GM21786 (cell line): ENCODE results near the gene ERN1.
A peak's percentile ranks its signal among the peaks of the same experiment; 100 is the strongest.
"Not testable (repeated sequence)": the region's sequence is repeated elsewhere in the genome, so short reads cannot be mapped to it uniquely, and the experiment has no call there.

ENCODE experiments used
- ATAC-seq: cut with Tn5 transposase; IDR thresholded peaks from one replicate; pipeline ENCODE4 v1.9.1; 2021; ENCODE audit not compliant: unreplicated experiment

The ERN1 gene

DNA sequence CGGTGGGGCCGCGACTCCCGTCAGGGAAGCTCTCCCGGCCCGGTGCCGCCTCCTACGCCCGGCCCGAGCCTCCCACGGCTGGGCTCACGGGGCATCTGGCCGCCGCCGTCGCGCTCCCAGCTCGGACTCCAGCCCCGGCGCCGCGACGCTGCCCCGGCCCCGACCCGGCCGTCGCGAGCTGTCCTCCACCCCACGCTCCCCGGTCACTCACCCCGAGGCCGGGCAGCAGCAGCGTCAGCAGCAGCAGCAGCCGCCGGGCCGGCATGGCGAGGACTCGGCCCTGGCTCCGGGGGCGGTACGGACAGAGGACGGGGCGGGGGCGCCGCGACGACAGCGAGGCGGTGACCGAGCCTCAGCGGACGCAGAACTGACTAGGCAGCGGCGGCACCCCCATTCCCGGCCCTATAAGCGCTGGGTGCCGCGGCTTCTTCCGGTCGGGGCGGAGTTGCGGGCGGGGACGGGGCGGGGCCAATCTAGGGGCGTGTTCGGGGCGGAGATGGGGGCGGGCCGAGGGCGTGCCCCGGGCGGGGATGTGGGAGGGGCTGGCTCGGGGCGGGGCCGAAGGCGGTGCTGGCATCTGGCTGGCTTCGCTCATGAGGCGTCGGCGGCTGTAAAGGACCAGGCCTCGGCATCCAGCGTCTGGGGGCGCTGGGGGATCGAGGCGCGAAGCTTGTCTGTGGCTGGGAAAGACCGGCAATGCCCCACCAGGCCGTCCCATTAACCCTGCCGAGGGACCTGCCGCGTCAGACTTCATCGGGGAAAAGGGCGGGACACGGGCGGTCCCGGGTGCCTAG is at the start of gene ERN1:
Gene ERN1, minus strand, starts transcription at position 380 of the 794 bp plus-strand sequence. Its CDS starts 115 bp downstream, at position 265.
- ATAC-seq = peak; percentile 74

DNA sequence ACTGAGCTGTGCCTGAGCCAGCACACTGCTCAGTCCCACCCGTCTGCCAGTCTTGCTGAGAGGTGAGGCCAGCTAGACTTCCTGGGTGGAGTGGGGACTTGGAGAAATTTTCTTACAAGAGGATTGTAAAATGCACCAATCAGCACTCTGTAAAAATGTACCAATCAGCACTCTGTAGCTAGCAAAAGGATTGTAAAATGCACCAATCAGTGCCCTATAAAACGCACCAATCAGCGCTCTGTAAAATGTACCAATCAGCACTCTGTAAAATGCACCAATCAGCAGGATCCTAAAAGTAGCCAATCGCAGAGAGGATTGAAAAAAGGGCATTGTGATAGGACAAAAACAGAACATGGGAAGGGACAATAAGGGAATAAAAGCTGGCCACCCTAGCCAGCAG is 49.1 kb upstream of the ERN1 start:
- ATAC-seq = not testable (repeated sequence)

DNA sequence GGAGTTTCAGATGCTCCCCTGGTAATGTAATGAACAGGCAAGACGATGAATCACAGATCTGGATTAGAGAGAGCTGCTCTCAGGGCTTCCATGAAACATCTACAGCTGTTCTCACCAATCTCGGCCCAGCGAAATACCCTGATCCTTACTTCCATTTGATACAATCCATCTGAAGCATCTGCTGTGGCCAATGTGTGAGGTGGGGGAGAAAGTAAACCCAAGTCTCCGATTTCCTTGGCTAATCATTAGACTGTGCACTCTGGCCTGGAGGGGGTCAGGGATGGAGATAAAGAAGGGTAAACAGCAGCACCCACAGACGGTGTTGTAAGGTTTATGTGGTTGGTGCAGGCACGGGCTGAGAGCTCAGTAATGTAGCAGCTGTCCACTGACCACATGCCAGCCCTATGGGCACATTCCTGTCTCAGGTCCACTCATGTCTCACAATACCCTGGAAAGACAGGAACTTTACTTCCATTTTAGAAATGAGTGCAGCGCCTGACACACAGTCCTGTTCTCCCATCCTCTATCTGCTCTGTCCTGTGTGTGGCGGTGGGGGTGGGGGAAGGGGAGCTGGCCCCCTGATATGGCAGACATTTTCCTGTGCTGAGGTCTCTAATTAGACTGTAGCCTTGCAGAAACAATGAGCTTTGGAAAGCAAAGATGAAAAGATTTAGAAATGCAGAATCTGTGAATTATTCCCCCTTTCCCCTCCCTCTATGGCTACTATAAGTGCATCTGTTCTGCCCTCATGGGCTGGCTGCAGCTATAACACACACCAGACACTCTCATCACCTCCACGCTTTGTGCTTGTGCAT is 48.3 kb upstream of the ERN1 start:
- ATAC-seq = no peak

DNA sequence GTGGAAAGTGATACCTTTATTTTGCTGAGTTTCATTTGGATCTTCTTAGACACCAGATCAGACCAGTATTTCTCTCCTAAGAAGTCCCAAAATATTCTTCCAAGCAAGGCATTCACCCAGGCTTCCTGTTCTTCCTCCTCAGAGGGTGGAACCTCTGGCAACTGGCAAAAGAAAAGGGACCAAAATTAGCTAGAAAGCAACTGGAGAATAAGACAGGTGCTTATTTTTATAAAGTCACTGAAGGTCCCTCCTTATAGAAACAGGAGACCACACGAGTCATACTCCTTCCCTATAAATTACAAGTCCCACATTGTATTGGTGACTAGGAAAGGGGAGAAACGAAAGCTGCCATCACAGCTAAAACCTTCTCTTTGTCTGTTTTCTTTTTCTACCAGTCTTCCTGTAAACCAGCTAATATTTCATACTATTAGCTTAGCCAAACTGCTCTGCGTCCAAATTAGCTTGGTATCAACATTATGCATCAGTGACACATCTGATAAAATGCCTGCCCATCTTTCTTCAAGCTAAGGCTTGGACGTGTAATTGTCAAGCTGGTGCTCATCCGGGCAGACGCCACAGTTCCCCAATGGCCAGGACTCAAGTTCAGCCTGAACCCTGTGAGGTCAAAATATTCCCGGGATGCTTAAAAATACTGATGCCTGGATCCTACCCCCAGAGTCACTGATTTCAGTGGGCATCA is 47.5 kb upstream of the ERN1 start:
- ATAC-seq = no peak

DNA sequence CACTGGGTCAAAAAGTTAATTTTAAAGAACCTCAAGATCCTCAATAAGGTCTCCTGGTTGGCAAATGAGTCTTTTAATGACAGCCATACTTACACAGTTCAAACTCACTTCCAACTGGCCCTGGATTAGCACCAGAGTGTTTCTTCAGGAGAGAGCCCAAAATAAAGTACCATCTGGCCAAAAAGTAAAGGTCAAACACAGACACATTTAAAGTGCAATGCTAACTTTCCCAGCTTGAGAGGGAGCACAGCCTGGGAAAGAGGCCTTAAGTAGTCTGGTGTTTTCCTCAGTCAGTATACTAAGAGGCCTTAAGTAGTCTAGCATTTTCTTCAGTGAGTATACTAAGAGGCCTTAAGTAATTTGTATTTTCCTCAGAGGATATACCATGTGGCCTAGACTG is 46.6 kb upstream of the ERN1 start:
- ATAC-seq = no peak

DNA sequence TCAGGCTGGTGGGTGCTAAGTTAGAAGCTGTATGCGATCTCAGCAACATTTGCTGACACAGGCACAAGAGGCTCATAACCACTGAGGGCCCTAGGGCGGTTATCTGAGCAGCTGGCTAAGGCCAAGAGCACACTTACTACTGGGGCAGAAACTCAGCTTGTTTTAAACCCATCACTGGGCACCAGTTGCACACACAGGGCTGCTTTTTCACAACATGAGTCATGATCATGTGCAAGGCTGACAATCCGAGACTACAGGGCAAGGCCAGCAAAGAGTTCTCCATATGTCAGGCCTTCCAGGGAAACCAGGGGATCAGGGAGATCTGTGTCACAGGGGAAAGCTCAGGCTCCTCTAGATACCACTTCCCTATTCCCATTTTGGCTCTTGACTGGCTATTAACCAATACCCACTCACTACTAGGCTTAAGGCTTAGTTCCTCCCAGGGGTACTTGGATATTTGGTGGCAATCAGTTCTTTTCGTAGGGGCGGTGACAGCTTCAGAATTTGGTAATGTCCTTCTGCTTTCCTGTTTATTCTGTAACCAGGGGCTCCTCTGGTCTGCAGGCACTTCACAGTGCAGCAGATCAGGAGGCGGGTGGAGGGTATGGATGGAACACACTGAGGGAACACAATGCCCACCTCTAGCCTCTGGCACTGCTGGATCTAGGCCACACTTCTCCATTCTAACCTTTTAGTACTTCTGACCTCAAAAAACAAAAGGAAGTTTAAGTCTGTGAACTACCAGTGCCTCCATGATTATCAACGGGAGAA is 44.9 kb upstream of the ERN1 start:
- ATAC-seq = no peak

DNA sequence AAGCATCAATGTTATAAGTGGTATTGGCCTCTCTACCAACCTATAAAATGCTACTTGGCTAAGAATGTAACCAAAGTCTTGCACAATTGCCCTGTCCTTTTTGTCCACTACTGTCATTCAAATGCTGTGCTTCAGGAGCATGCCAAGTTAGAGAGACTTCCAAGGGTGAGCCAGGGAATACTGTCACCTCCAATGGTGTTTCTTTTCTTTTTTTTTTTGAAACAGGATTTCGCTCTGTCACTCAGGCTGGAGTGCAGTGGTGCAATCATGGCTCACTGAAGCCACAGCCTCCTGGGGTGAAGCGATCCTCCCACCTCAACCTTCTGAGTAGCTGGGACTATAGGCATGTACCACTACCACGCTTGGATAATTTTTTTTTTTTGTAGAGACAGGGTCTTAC is 43.7 kb upstream of the ERN1 start:
- ATAC-seq = no peak

DNA sequence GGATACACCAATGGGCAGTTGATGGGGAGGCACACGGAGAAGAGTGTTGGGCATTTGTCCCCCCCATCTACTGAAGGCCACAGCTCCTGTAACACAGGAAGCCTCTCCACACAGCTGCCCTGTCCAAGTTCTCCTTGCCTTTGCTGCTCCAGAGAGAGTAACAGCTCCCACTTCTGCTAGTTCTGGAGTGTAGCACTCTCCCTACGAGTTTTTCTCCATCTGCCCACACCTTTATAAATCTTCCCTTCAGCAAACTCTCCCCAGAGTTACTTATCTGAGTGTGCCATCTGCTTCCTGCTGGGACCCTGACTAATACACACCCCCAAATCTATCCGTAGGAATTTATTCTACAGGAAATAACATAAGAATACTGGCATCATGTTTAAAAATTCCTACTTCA is 42.6 kb upstream of the ERN1 start:
- ATAC-seq = no peak

DNA sequence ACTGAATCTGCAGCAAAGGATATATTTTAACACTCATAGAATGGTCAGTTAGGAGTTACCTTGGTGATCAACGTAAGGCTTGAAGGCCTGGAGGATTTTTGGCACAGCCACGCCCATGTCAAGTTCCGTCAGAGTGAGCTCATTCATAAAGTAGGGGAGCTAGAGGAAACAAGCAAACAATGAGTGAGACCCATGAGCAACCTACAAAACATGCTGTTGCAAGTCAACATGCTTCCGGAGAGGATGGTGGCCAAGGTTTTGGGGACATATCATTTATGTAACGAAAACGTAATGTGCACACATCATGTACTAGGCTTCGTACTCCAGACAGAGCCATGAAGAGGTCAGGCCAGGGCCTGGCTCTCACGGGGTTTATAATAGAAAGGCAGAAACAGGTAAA is 41.1 kb upstream of the ERN1 start:
- ATAC-seq = no peak

DNA sequence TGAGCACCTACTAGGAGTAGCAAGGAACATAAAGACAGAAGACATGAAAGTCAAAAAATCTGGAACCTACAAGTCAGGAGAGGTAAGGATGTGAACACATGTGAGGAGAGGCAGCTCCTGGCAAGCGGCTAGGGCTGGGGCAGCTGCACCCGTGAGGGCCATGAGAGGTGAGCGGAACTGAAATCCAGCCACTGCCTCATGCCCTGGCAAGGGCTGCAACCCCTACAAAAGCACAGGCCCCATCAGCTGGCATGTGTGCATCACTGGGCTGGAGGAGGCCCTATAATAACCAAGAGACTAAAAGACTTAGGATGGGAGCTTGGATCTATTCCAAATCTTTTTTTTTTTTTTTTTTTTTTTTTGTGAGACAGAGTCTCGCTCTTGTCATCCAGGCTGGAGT is 40.3 kb upstream of the ERN1 start:
- ATAC-seq = no peak

DNA sequence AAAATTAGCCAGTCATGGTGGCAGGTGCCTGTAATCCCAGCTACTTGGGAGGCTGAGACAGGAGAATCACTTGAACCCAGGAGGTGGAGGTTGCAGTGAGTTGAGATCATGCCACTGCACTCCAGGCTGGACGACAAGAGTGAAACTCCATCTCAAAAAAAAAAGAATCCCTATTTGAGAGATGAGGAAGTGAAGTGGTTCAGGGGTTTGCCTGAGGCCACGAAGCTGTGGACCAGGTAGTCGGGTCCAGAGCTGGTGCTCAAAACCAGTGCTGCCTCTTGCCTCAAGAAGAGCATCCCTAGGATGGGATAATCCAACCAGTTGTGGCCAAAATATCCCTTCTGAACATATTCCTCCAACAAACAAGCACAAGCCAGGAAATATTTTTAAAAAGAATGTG is 37.7 kb upstream of the ERN1 start:
- not testable (repeated sequence) for ATAC-seq

DNA sequence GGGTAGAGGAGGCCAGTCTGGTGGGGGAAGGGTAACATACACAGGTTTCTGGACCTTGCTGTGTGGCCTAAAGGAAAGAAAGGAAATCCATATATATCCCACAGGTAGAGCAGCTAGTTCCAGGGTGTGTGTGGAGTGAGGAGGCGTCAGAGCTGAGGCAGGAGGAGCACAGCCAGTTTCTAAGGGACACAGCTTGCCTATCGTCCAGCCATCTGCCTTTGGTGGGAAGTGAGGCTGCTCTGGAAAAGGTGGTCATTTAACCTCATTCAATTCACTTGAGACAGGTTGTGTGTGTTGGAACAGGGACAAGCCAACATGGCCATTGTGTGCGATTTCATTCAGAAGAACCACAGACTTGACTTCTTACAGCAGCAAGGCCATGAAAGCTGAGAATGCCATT is 36.9 kb upstream of the ERN1 start:
- no peak for ATAC-seq

DNA sequence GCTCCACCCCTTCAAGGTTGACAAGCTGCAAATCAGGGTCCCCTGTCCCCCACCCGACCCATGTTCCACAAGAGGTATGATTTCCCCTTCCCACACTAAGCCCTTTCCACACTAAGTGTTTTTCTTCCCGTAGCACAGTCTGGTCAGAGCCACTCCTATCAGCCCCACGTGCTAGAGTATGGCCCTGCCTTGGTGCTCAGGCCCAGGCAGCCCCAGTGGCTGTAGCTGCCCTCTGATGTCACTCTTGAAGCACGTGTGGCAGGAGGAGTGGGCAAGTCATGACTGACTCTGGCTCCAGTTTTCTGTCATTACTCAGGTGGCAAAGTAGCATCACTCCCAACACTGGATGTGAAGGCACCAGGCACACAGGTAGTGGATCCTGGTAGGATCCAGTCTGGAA is 35.4 kb upstream of the ERN1 start:
- ATAC-seq = no peak

DNA sequence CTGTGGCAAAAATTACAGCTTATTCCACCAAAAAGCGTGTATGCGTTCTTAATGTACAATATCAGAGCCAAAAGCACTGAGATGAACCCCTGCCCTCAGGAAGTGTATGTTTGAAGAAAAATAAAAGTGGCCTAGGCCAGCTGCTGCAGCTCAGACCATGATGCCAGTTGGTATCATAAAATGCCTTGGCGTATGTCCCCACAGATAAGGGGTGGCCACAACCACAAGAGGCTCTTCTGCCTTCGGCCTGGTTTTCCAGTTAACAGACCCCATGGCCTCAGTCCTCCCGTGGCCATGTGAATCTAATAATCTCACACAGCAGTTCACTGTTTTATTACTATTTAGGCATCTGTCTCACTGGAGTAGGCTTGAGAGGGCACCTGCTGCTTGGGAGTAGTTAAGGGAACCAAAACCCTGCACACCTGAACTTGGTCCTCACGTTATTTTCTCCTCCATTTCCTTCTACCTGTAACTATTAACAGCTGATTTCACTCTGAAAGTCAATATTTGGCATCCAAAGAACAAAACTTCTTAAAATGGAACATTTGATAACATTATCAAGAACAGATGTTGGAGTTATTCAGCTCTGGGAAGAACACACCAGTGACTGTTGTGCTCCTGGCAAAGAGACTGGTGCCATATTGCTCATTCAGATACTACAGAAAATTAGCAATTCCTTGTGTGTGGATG is 34.8 kb upstream of the ERN1 start:
- no peak for ATAC-seq

DNA sequence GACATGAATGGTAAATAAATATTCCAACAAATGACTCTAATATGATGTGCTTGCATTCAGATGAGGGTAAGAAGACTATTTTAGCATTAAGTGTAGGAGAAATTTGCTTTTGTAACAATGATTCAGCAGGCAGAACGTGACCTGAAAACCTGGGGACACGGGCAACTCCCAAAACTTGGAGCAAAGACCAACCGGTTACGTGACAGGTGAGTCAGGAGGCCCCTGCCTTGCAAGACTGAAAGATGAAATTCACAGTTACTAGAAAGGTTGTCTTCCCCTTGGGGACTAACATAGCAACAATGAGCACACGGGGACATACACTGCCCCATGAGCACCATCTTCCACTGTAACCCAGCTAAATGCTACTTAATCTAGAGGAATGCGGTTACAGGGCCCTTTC is 33.5 kb upstream of the ERN1 start:
- ATAC-seq = no peak

DNA sequence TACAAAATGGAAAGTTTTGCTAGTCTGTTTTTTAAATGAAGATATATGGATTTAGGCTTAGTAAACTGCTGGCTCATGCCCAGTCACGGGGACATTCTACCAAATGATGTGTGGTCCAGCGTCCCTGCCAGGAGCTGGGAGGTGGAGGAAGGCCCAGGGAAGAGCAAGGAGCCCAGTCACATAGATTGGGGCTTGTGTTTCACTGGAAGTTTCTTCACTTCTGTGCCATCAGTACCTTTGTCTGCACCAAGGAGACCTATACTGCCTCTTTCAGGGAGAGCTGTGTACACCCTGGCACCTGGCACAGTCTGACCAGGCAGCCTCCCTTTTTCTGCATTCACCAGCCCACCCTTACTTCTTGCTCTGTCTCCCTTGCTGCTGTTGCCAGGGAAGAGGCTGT is 32.6 kb upstream of the ERN1 start:
- no peak for ATAC-seq

DNA sequence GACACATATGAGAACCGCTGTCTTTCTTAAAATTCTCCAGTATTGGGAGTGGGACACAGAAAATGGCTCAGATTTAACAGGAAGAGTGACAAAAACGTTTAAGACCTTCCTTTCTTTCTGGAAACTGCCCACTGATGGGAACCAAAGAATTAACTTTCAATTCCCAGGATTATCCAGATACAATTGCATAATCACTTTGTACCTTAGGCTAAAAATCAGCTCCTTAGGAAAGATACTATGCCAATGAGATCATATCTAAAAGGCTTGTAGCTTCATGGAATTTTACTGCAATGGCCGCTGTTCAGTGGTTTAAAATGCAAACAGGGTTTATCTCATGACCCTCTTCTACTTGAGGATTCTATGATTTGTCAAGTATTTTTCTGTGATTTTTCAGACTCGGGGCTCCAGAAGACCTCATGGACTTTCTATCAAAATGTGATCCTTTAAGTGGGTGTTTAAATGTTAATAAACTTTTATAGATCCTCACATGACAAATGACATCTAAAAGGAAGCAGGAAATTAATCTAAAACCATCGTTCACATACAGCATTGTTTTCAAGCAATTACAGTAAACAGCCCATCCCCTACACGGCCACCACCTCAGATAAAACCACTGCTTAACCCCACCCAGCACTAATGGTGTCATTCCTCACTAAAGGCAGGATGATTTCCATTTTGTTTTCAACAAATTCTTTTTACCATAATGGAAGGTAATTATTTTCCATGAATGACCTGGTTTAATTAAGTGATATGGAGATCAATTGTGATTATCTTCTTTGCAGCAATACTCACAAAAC is 31.6 kb upstream of the ERN1 start:
- no peak for ATAC-seq

DNA sequence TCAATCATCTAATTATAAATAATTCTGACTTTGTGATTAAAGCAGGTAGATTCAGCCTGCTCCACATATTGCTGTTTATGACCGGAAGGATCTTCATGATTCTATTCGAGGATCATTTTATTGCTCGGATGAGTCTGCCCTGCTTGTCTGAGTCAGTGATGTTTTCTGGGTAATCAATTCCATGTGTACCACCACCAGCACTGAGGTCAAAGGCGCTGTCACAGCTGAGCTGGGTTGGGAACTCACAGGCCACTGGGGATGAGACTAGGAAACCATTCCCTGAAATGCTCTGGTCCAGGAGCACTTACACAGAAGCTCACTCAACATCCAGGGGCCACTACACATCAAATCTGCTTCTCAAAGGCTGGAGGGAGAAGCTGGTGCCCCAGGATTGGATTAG is 30.4 kb upstream of the ERN1 start:
- ATAC-seq = no peak

DNA sequence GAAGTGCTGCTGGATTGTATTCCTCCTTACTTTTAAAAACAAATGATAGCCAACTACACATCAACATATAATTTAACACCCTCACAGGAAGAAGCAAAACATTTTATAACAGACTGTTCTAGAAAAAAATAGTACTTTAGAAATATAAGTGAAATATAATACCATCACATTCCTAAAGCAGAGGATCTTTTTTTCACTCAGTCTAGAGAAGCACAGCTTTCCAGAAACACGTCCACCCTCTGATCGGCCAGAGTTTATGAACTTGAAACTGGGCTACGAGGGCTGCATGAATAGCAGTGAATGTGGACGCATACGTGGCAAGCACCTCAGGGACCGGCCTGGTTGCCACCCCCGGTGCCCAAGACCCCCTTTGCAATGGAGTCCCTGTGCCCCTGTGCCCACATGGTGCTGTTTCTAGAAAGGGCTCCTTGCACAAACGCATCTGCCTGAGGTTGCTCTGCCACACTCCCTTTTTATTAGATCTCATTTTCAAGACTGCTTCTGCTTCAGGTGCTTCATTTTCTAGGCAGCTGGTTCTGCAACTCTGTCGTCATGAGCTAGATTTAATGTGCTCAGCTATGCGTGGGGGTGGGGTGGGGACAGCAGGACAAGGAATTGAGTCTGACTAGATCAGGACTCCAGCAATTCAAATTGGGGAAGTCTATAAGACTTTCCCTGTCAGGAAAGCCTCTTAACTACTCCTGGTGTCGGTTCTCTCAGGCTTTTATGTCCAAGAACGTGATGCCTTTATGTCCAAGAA is 29.1 kb upstream of the ERN1 start:
- ATAC-seq = no peak
